WTC11 (cell line): ENCODE results near the gene CD276. TPM values are rescaled to one million over a fixed set of nuclear protein-coding genes. Genes with fewer than 3 reads are reported as not detected.

Experiments used
- ATAC-seq: fragments of 200-7000 bp; cut with Tn5 transposase; 2 replicates; pipeline ENCODE4 v1.10.0; 2021; ENCODE audit warnings: mild to moderate bottlenecking, moderate library complexity
- CTCF ChIA-PET: fragments of 300-600 bp; sonication (Branson Sonifier 250); formaldehyde crosslinking; loops from one replicate; lab custom pipeline; 2021; ENCODE audit warnings: antibody characterized with exemption; lab: Charles Lee
- POLR2A ChIA-PET: fragments of 350-600 bp; sonication (Branson Sonifier 250); formaldehyde crosslinking; loops from one replicate; lab custom pipeline; 2021; ENCODE audit warnings: antibody characterized with exemption; lab: Charles Lee
- DNase-seq: peaks from one replicate; pipeline ENCODE4 v3.0.0; 2021; ENCODE audit warnings: low spot score
- H3K27ac Mint-ChIP-seq: 2 replicates; pipeline ENCODE4 v1.8.0; 2021; ENCODE audit warnings: mixed read lengths
- H3K27me3 Mint-ChIP-seq: 2 replicates; pipeline ENCODE4 v1.8.0; 2021; ENCODE audit warnings: low read depth, mild to moderate bottlenecking, moderate library complexity, mixed read lengths
- H3K36me3 Mint-ChIP-seq: 2 replicates; pipeline ENCODE4 v1.8.0; 2021; ENCODE audit warnings: mixed read lengths
- H3K4me1 Mint-ChIP-seq: 2 replicates; pipeline ENCODE4 v1.8.0; 2022; ENCODE audit warnings: mixed read lengths
- H3K4me3 Mint-ChIP-seq: 2 replicates; pipeline ENCODE4 v1.8.0; 2021; ENCODE audit warnings: mild to moderate bottlenecking, moderate library complexity, mixed read lengths
- H3K9me3 Mint-ChIP-seq: 2 replicates; pipeline ENCODE4 v1.8.0; 2021; ENCODE audit warnings: mixed read lengths
- ARID4B ChIP-seq: sonication (generic); formaldehyde crosslinking; IDR thresholded peaks from 2 replicates; pipeline ENCODE4 v1.8.0; 2023; ENCODE audit warnings: missing genetic modification reagents, mild to moderate bottlenecking, borderline replicate concordance
- ATF3 ChIP-seq: sonication (generic); formaldehyde crosslinking; conservative IDR thresholded peaks from 2 replicates; pipeline ENCODE4 v1.8.1; 2022; ENCODE audit warnings: mild to moderate bottlenecking, missing genetic modification reagents
- ELF4 ChIP-seq: sonication (generic); formaldehyde crosslinking; IDR thresholded peaks from 2 replicates; pipeline ENCODE4 v1.8.1; 2022; ENCODE audit warnings: low read depth, mild to moderate bottlenecking, moderate library complexity, missing genetic modification reagents
- NFE2L1 ChIP-seq: sonication (generic); formaldehyde crosslinking; IDR thresholded peaks from 2 replicates; pipeline ENCODE4 v1.8.1; 2023; ENCODE audit warnings: missing genetic modification reagents
- SP1 ChIP-seq: sonication (generic); formaldehyde crosslinking; conservative IDR thresholded peaks from 2 replicates; pipeline ENCODE4 v1.8.1; 2022; ENCODE audit warnings: missing genetic modification reagents
- TEAD1 ChIP-seq: sonication (generic); formaldehyde crosslinking; IDR thresholded peaks from 2 replicates; pipeline ENCODE4 v1.8.0; 2022; ENCODE audit warnings: mild to moderate bottlenecking, missing genetic modification reagents
- ZBTB21 ChIP-seq: sonication (generic); formaldehyde crosslinking; IDR thresholded peaks from 2 replicates; pipeline ENCODE4 v1.8.1; 2023; ENCODE audit warnings: mild to moderate bottlenecking, missing genetic modification reagents, borderline replicate concordance
- ZNF396 ChIP-seq: fragments of 250-450 bp; sonication (Bioruptor Pico); IDR thresholded peaks from 2 replicates; pipeline ENCODE4 v1.8.0; 2021; ENCODE audit warnings: mild to moderate bottlenecking, moderate library complexity, borderline replicate concordance
- ZNF423 ChIP-seq: fragments of 250-450 bp; sonication (Bioruptor Pico); IDR thresholded peaks from 2 replicates; pipeline ENCODE4 v2.1.2; 2022; ENCODE audit warnings: mild to moderate bottlenecking, moderate library complexity
- ZNF512 ChIP-seq: sonication (generic); formaldehyde crosslinking; IDR thresholded peaks from 2 replicates; pipeline ENCODE4 v1.8.1; 2022; ENCODE audit warnings: missing genetic modification reagents, borderline replicate concordance
- total RNA-seq: library from RNA; stranded (reverse); gene quantifications from 3 replicates; pipeline ENCODE4 v1.2.3, GENCODE V29; 2021
- TF ChIP-seq, protein P1 (sequence below): sonication (generic); formaldehyde crosslinking; IDR thresholded peaks from 2 replicates; pipeline ENCODE4 v1.8.1; 2023; ENCODE audit warnings: mild to moderate bottlenecking, missing genetic modification reagents, moderate library complexity
- TF ChIP-seq, protein P2 (sequence below): fragments of 200-600 bp; IDR thresholded peaks from 2 replicates; pipeline ENCODE4 v1.8.0; 2022; ENCODE audit warnings: antibody characterized with exemption
- TF ChIP-seq, protein P3 (sequence below): sonication (generic); formaldehyde crosslinking; IDR thresholded peaks from 2 replicates; pipeline ENCODE4 v1.8.1; 2022; ENCODE audit warnings: low read depth, missing genetic modification reagents, borderline replicate concordance
- TF ChIP-seq, protein P4 (sequence below): sonication (generic); formaldehyde crosslinking; IDR thresholded peaks from 2 replicates; pipeline ENCODE4 v1.8.0; 2023; ENCODE audit warnings: mild to moderate bottlenecking, missing genetic modification reagents

CD276 gene
- total RNA-seq, 1 experiment from 2014 or later: 153 TPM

DNA sequence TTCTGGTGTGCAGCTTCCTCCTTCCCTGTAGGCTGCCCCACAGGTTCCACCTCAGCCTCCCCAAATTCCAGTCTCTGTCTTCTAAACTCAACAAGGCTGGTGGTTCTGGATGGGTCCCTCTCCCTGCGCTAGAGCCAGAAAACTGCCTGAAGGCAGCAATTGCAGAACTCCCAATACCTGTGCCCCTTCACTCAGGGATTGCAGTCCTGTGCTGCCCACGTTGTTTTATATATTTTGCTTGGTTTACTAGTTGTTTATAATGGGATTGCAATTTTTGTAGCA is 36.2 kb upstream of the CD276 start (continued):
- TF ChIP-seq, protein P1, sequence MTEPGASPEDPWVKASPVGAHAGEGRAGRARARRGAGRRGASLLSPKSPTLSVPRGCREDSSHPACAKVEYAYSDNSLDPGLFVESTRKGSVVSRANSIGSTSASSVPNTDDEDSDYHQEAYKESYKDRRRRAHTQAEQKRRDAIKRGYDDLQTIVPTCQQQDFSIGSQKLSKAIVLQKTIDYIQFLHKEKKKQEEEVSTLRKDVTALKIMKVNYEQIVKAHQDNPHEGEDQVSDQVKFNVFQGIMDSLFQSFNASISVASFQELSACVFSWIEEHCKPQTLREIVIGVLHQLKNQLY: no peak
- TF ChIP-seq ATF3: no peak
- no peak for TF ChIP-seq ELF4 (CRISPR knock-in tag)
- TF ChIP-seq ZNF423: no peak
- no peak for TF ChIP-seq NFE2L1 (CRISPR knock-in tag)
- TF ChIP-seq ARID4B (CRISPR knock-in tag): no peak
- TF ChIP-seq SP1 (CRISPR knock-in tag): no peak

GRCh38 chr15:73650416-73651126 is 33.6 kb upstream of the CD276 start:
- 0 out of 2 replicates have a peak, but pooled peaks cover 3% of the 10 kb centered on the region for H3K27me3 Mint-ChIP-seq
- no peak for DNase-seq
- H3K9me3 Mint-ChIP-seq: peaks cover 3% of the 10 kb centered on the region
- ATAC-seq: no peak
- H3K4me1 Mint-ChIP-seq: peaks cover 4% of the 10 kb centered on the region; the same call in 1 of the 2 replicates
- POLR2A ChIA-PET: no interaction called here
- H3K36me3 Mint-ChIP-seq: no peaks in the 10 kb centered on the region
- H3K4me3 Mint-ChIP-seq: no peak overlapping the region
- TF ChIP-seq, protein P2, sequence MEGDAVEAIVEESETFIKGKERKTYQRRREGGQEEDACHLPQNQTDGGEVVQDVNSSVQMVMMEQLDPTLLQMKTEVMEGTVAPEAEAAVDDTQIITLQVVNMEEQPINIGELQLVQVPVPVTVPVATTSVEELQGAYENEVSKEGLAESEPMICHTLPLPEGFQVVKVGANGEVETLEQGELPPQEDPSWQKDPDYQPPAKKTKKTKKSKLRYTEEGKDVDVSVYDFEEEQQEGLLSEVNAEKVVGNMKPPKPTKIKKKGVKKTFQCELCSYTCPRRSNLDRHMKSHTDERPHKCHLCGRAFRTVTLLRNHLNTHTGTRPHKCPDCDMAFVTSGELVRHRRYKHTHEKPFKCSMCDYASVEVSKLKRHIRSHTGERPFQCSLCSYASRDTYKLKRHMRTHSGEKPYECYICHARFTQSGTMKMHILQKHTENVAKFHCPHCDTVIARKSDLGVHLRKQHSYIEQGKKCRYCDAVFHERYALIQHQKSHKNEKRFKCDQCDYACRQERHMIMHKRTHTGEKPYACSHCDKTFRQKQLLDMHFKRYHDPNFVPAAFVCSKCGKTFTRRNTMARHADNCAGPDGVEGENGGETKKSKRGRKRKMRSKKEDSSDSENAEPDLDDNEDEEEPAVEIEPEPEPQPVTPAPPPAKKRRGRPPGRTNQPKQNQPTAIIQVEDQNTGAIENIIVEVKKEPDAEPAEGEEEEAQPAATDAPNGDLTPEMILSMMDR: no peak
- TF ChIP-seq, protein P3, sequence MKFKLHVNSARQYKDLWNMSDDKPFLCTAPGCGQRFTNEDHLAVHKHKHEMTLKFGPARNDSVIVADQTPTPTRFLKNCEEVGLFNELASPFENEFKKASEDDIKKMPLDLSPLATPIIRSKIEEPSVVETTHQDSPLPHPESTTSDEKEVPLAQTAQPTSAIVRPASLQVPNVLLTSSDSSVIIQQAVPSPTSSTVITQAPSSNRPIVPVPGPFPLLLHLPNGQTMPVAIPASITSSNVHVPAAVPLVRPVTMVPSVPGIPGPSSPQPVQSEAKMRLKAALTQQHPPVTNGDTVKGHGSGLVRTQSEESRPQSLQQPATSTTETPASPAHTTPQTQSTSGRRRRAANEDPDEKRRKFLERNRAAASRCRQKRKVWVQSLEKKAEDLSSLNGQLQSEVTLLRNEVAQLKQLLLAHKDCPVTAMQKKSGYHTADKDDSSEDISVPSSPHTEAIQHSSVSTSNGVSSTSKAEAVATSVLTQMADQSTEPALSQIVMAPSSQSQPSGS (CRISPR knock-in tag): no peak
- TF ChIP-seq ZNF512 (CRISPR knock-in tag) (no peak), TEAD1 (CRISPR knock-in tag) (no peak), ZNF396 (CRISPR knock-in tag) (no peak), ZBTB21 (CRISPR knock-in tag) (no peak)
- TF ChIP-seq, protein P4, sequence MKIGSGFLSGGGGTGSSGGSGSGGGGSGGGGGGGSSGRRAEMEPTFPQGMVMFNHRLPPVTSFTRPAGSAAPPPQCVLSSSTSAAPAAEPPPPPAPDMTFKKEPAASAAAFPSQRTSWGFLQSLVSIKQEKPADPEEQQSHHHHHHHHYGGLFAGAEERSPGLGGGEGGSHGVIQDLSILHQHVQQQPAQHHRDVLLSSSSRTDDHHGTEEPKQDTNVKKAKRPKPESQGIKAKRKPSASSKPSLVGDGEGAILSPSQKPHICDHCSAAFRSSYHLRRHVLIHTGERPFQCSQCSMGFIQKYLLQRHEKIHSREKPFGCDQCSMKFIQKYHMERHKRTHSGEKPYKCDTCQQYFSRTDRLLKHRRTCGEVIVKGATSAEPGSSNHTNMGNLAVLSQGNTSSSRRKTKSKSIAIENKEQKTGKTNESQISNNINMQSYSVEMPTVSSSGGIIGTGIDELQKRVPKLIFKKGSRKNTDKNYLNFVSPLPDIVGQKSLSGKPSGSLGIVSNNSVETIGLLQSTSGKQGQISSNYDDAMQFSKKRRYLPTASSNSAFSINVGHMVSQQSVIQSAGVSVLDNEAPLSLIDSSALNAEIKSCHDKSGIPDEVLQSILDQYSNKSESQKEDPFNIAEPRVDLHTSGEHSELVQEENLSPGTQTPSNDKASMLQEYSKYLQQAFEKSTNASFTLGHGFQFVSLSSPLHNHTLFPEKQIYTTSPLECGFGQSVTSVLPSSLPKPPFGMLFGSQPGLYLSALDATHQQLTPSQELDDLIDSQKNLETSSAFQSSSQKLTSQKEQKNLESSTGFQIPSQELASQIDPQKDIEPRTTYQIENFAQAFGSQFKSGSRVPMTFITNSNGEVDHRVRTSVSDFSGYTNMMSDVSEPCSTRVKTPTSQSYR (CRISPR knock-in tag): no peak
- TF ChIP-seq, all 79 proteins: peak for 0
- no peak overlapping the region for H3K27ac Mint-ChIP-seq
- CTCF ChIA-PET: interaction anchor here (0.9 to 2.7 kb wide), 3 partner anchors 14 to 49 kb away, joined by 4 to 10 read pairs (median 4); no protein-coding TSS in a partner anchor
